ENCODE results near the gene C19orf47. TPM values are rescaled to one million over a fixed set of nuclear protein-coding genes. Genes with fewer than 3 reads are reported as not detected.

Gene C19orf47
- polyA plus RNA-seq, 3 donors: 7.6 to 10.2 (median 8.0) TPM

GRCh38 chr19:40321566-40322270 lies 26.5 kb downstream of the C19orf47 start:
- H3K36me3 ChIP-seq (replicated peaks in 1 of 2; ENCODE audit: control insufficient read depth in 1 of 2, insufficient read depth in 2 of 2, low read length in 2 of 2): peaks cover 68 to 90% of the 10 kb centered on the region in 2 donors

GRCh38 chr19:40321076-40321475 lies 27.1 kb downstream of the C19orf47 start:
- WGBS (ENCODE audit: insufficient coverage): 98% methylated on average over 18 of the region's 18 CpGs
- H3K79me2 ChIP-seq (ENCODE audit: insufficient read depth, low read length): no peaks in the 10 kb centered on the region
- H3K4me2 ChIP-seq (replicated peaks; ENCODE audit: extremely low read depth, low read length, poor library complexity, severe bottlenecking): no peak overlapping the region
- H3K9ac ChIP-seq (ENCODE audit: insufficient read depth, low read length, poor library complexity, severe bottlenecking): no peak overlapping the region
- H2AFZ ChIP-seq (ENCODE audit: insufficient read depth, low read depth, low read length, poor library complexity, severe bottlenecking): no peak overlapping the region
- Mint-ChIP-seq H3K27ac (peak overlapping the region in 3 of 7 donors; percentile 15 to 46 (median 28)), H3K27me3 (ENCODE audit: low read depth in 3 of 3) (peaks cover 0 to 4% (median 0%) of the 10 kb centered on the region in 3 donors), H3K36me3 (peaks cover 81 to 85% of the 10 kb centered on the region in 2 donors), H3K4me1 (no peaks in the 10 kb centered on the region), H3K4me3 (no peak overlapping the region), H3K9me3 (no peaks in the 10 kb centered on the region)
- no peaks in the 10 kb centered on the region for H3K9me3 ChIP-seq (replicated peaks in 1 of 2; ENCODE audit: control insufficient read depth in 1 of 2, insufficient read depth in 1 of 2, low read length in 2 of 2)
- no peak overlapping the region for H3K27ac ChIP-seq (ENCODE audit: low read depth in 1 of 2, low read length in 2 of 2)
- H4K20me1 ChIP-seq (ENCODE audit: insufficient read depth, low read length): no peaks in the 10 kb centered on the region
- H3K4me3 ChIP-seq (replicated peaks in 1 of 3; ENCODE audit: low read depth in 2 of 3, low read length in 3 of 3): no peak overlapping the region
- H3K4me1 ChIP-seq (ENCODE audit: control insufficient read depth in 1 of 2, insufficient read depth in 2 of 2, low read length in 2 of 2): no peaks in the 10 kb centered on the region
- no peak for TF ChIP-seq CTCF (IDR thresholded peaks at IDR 0.05)
- DNase-seq: no peak
- H3K36me3 ChIP-seq (replicated peaks in 1 of 2; ENCODE audit: control insufficient read depth in 1 of 2, insufficient read depth in 2 of 2, low read length in 2 of 2): peaks cover 62 to 90% of the 10 kb centered on the region in 2 donors
- intact Hi-C loops (cut with micrococcal nuclease): no loop called here
- H3K27me3 ChIP-seq (ENCODE audit: control insufficient read depth in 2 of 2, insufficient read depth in 2 of 2, low read length in 2 of 2): no peaks in the 10 kb centered on the region

More at GRCh38 chr19:40321566-40322270, 26.5 kb downstream of the C19orf47 start:
- Mint-ChIP-seq H3K36me3 (peaks cover 82 to 86% of the 10 kb centered on the region in 2 donors), H3K4me3 (no peak overlapping the region), H3K4me1 (no peaks in the 10 kb centered on the region), H3K27me3 (ENCODE audit: low read depth in 3 of 3) (peaks cover 0 to 5% (median 0%) of the 10 kb centered on the region in 3 donors), H3K9me3 (no peaks in the 10 kb centered on the region), H3K27ac (peak overlapping the region in 2 of 7 donors; percentile 28 to 46)
- Histone ChIP-seq H3K9me3 (replicated peaks in 1 of 2; ENCODE audit: control insufficient read depth in 1 of 2, insufficient read depth in 1 of 2, low read length in 2 of 2) (no peaks in the 10 kb centered on the region), H3K4me3 (replicated peaks in 1 of 3; ENCODE audit: low read depth in 2 of 3, low read length in 3 of 3) (no peak overlapping the region), H3K4me2 (replicated peaks; ENCODE audit: extremely low read depth, low read length, poor library complexity, severe bottlenecking) (no peak overlapping the region), H3K79me2 (ENCODE audit: insufficient read depth, low read length) (no peaks in the 10 kb centered on the region), H4K20me1 (ENCODE audit: insufficient read depth, low read length) (no peaks in the 10 kb centered on the region), H3K4me1 (ENCODE audit: control insufficient read depth in 1 of 2, insufficient read depth in 2 of 2, low read length in 2 of 2) (no peaks in the 10 kb centered on the region), H3K27ac (ENCODE audit: low read depth in 1 of 2, low read length in 2 of 2) (no peak overlapping the region), H3K27me3 (ENCODE audit: control insufficient read depth in 2 of 2, insufficient read depth in 2 of 2, low read length in 2 of 2) (no peaks in the 10 kb centered on the region), H3K9ac (ENCODE audit: insufficient read depth, low read length, poor library complexity, severe bottlenecking) (no peak overlapping the region), H2AFZ (ENCODE audit: insufficient read depth, low read depth, low read length, poor library complexity, severe bottlenecking) (no peak overlapping the region)
- intact Hi-C loops (cut with micrococcal nuclease): no loop called here
- DNase-seq: no peak
- 98% methylated on average over 27 of the region's 27 CpGs for WGBS (ENCODE audit: insufficient coverage)
- TF ChIP-seq CTCF (IDR thresholded peaks at IDR 0.05): no peak

Data from CD14-positive monocyte (primary cell).